Neutrophil (primary cell): ENCODE data around the gene TPSB2.
"Not testable (repeated sequence)": the region's sequence is repeated elsewhere in the genome, so short reads cannot be mapped to it uniquely, and the experiment has no call there.

Experiments used
- H3K27ac ChIP-seq: fragments of 200-600 bp; sonication (generic); 2 replicates; pipeline ENCODE4 v1.5.1; 2016; ENCODE audit warnings: mild to moderate bottlenecking, moderate library complexity
- H3K27me3 ChIP-seq: fragments of 200-600 bp; sonication (generic); 2 replicates; pipeline ENCODE4 v1.6.0; 2016; ENCODE audit warnings: mild to moderate bottlenecking
- H3K36me3 ChIP-seq: fragments of 200-600 bp; sonication (generic); 2 replicates; pipeline ENCODE4 v1.5.1; 2017
- H3K4me1 ChIP-seq, 2 experiments: fragments of 200-600 bp in 1 of 2; sonication (generic) in 1 of 2; 1 replicate in 1 of 2; 2 replicates in 1 of 2; pipeline versions ENCODE4 v1.5.1 to v1.6.1; 2013 to 2016; ENCODE audit warnings: low read depth in 1 of 2, low read length in 1 of 2, mild to moderate bottlenecking in 1 of 2, moderate library complexity in 1 of 2; ENCODE audit not compliant: control insufficient read depth in 1 of 2, insufficient read depth in 1 of 2
- H3K4me3 ChIP-seq, 2 experiments: fragments of 200-600 bp in 1 of 2; sonication (generic) in 1 of 2; 1 replicate in 1 of 2; 2 replicates in 1 of 2; pipeline ENCODE4 v1.5.1; 2013 to 2016; ENCODE audit warnings: low read depth in 1 of 2, low read length in 1 of 2, mild to moderate bottlenecking in 1 of 2, moderate library complexity in 1 of 2
- H3K9me3 ChIP-seq: fragments of 200-600 bp; sonication (generic); 2 replicates; pipeline ENCODE4 v1.5.1; 2016
- TF ChIP-seq, protein P1 (sequence below): fragments of 200-600 bp; sonication (generic); IDR thresholded peaks from 2 replicates; pipeline ENCODE4 v1.5.1; 2016; ENCODE audit warnings: antibody characterized with exemption

Gene TPSB2

DNA sequence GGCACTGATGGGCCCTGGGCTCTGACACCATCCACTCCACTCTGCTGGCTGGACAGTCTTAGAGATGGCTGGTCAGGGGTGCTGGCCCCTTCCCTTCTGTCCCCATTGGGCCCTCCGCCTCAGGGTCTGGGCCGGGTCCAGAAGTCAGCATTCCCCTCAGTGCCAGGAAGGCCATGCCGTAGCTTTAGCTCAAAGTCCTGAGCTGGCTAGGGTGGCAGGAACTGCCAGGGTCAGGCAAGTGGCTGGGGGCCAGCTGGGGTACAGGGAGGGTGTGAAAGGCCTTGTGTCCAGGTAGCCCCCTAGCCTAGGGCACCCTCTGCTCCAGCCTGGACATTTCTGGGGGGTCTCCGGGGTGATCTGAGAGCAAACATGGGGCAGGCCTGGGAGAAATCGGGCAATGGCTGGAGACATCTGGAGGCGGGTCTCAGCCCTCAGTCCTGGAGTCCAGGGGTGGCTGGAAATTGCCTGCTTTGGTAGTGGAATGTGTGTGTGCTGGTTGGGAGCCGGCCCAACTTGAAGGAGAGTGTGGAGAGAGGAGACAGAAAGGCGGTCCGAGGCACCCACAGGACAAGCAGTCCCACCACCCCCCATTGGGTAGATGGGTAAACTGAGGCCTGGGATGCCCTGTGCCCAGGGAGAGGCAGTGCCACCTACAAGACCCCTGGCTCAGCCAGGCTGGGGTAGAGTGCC, 37.5 kb downstream of the TPSB2 start:
- TF ChIP-seq, protein P1, sequence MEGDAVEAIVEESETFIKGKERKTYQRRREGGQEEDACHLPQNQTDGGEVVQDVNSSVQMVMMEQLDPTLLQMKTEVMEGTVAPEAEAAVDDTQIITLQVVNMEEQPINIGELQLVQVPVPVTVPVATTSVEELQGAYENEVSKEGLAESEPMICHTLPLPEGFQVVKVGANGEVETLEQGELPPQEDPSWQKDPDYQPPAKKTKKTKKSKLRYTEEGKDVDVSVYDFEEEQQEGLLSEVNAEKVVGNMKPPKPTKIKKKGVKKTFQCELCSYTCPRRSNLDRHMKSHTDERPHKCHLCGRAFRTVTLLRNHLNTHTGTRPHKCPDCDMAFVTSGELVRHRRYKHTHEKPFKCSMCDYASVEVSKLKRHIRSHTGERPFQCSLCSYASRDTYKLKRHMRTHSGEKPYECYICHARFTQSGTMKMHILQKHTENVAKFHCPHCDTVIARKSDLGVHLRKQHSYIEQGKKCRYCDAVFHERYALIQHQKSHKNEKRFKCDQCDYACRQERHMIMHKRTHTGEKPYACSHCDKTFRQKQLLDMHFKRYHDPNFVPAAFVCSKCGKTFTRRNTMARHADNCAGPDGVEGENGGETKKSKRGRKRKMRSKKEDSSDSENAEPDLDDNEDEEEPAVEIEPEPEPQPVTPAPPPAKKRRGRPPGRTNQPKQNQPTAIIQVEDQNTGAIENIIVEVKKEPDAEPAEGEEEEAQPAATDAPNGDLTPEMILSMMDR = no peak
- Histone ChIP-seq H3K9me3 (no peaks in the 10 kb centered on the region), H3K4me1 (no peaks in the 10 kb centered on the region), H3K27ac (no peak overlapping the region), H3K36me3 (no peaks in the 10 kb centered on the region), H3K4me3 (no peak overlapping the region), H3K27me3 (peaks cover 36% of the 10 kb centered on the region)

- H3K27me3 ChIP-seq = peaks cover 34% of the 10 kb centered on the region
- not testable (repeated sequence) for H3K4me1 ChIP-seq, H3K27ac ChIP-seq
Observed at GRCh38 chr16:1190789-1191188, 39.2 kb downstream of the TPSB2 start.

GRCh38 chr16:1189455-1189854, 40.5 kb downstream of the TPSB2 start:
- Histone ChIP-seq H3K4me3 (no peak overlapping the region), H3K9me3 (no peaks in the 10 kb centered on the region), H3K4me1 (no peaks in the 10 kb centered on the region), H3K36me3 (no peaks in the 10 kb centered on the region), H3K27me3 (peaks cover 20% of the 10 kb centered on the region), H3K27ac (no peak overlapping the region)
- TF ChIP-seq, protein P1 = no peak

More at GRCh38 chr16:1190789-1191188, 39.2 kb downstream of the TPSB2 start:
- H3K4me3 ChIP-seq, H3K36me3 ChIP-seq, H3K9me3 ChIP-seq: not testable (repeated sequence)

GRCh38 chr16:1188432-1189189, 41.4 kb downstream of the TPSB2 start:
- no peaks in the 10 kb centered on the region for H3K36me3 ChIP-seq
- H3K9me3 ChIP-seq = no peaks in the 10 kb centered on the region
- TF ChIP-seq, protein P1 = no peak
- no peaks in the 10 kb centered on the region for H3K4me1 ChIP-seq
- H3K27me3 ChIP-seq = peaks cover 17% of the 10 kb centered on the region
- H3K27ac ChIP-seq = no peak overlapping the region
- no peak overlapping the region for H3K4me3 ChIP-seq

DNA sequence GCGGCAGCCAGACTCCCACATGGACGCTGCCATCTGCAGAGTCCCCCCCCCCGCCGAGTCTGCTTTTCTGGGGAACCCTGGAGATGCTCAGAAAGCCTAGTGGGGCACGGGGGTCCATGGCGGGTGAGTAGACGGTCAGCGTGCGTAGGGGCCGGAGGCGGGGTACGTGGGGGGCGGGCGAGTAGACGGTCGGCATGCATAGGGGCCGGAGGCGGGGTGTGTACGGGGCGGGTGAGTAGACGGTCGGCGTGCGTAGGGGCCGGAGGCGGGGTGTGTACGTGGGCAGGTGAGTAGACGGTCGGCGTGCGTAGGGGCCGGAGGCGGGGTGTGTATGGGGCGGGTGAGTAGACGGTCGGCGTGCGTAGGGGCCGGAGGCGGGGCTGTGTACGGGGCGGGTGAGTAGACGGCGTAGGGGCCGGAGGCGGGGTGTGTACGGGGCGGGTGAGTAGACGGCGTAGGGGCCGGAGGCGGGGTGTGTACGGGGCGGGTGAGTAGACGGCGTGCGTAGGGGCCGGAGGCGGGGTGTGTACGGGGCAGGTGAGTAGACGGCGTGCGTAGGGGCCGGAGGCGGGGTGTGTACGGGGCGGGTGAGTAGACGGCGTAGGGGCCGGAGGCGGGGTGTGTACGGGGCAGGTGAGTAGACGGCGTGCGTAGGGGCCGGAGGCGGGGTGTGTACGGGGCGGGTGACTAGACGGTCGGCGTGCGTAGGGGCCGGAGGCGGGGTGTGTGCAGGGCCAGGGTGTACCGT, 44.4 kb downstream of the TPSB2 start:
- H3K27ac ChIP-seq, H3K4me1 ChIP-seq, H3K36me3 ChIP-seq, H3K4me3 ChIP-seq, H3K9me3 ChIP-seq: not testable (repeated sequence)
- H3K27me3 ChIP-seq = peaks cover 23% of the 10 kb centered on the region

DNA sequence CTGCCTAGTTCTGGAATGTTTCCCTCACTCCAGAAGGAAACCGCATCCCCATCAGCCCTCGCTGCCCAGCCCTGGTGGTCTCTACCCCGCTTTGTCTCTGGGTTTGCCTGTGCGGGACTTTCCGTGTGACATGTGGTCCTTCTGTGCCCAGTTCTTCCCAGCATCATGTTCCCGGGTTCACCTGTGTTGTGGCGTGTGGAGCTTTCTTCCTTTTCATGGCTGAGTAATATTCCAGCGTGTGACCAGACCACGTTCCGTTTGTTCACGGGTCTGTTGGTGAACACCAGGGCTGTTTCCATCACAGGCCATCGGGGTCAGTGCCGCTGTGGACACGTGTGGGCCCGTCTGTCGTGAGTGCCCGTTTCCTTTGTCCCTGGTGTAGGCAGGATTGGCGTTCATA, 45.0 kb downstream of the TPSB2 start:
- no peak overlapping the region for H3K27ac ChIP-seq
- H3K9me3 ChIP-seq = no peaks in the 10 kb centered on the region
- no peak overlapping the region for H3K4me3 ChIP-seq
- H3K4me1 ChIP-seq = no peaks in the 10 kb centered on the region
- H3K36me3 ChIP-seq = no peaks in the 10 kb centered on the region
- TF ChIP-seq, protein P1 = no peak
- peaks cover 23% of the 10 kb centered on the region for H3K27me3 ChIP-seq
